Neural progenitor cell (in vitro differentiated cells): ENCODE results near the gene OBP2A.
"Not testable (repeated sequence)": the region's sequence is repeated elsewhere in the genome, so short reads cannot be mapped to it uniquely, and the experiment has no call there.

Experiments
- CTCF ChIP-seq: fragments of 200-600 bp; sonication (generic); IDR thresholded peaks from 2 replicates; pipeline ENCODE4 v1.5.1; 2017; ENCODE audit warnings: antibody characterized with exemption, mild to moderate bottlenecking
- EZH2 ChIP-seq: fragments of 200-600 bp; sonication (generic); IDR thresholded peaks from 2 replicates; pipeline ENCODE4 v1.6.1; 2017; ENCODE audit warnings: antibody characterized with exemption, mild to moderate bottlenecking, moderate library complexity
- EZH2phosphoT487 ChIP-seq: fragments of 200-600 bp; sonication (generic); IDR thresholded peaks from 2 replicates; pipeline ENCODE4 v1.6.1; 2017; ENCODE audit warnings: antibody characterized with exemption

GRCh38 chr9:135549478-135550343 lies 3.8 kb downstream of the OBP2A start:
- TF ChIP-seq CTCF, EZH2, EZH2phosphoT487: not testable (repeated sequence)
